SK-N-SH (cell line): ENCODE results near the gene MTMR1. TPM values are rescaled to one million over a fixed set of nuclear protein-coding genes. Genes with fewer than 3 reads are reported as not detected.

Experiments
- CTCF ChIA-PET: fragments of 300-600, 350-600 bp; formaldehyde crosslinking; extraction: SDS; loops from one replicate; lab custom pipeline; 2021; lab: Yijun Ruan, JAX
- POLR2A ChIA-PET: fragments of 350-600 bp; sonication (Branson Sonifier 250); formaldehyde crosslinking; extraction: SDS; loops from one replicate; lab custom pipeline; 2020; ENCODE audit warnings: antibody characterized with exemption, inconsistent platforms; lab: Yijun Ruan, JAX
- DNase-seq: peaks from one replicate; pipeline ENCODE4 v3.0.0; 2012
- H2AFZ ChIP-seq: fragments of 200-600 bp; sonication (generic); 2 replicates; pipeline ENCODE4 v1.8.1; 2016; ENCODE audit warnings: antibody characterized with exemption, mild to moderate bottlenecking, low read depth
- H3F3A ChIP-seq: fragments of 200-600 bp; sonication (generic); replicated peaks from 2 replicates; pipeline ENCODE3; 2016; ENCODE audit warnings: antibody characterized with exemption, mild to moderate bottlenecking; ENCODE audit not compliant: insufficient read depth
- H3K27ac ChIP-seq, 2 experiments: fragments of 200-500 bp in 1 of 2; fragments of 200-600 bp in 1 of 2; sonication (Bioruptor generic) in 1 of 2; sonication (generic), shearing (Covaris generic) in 1 of 2; 2 replicates each; pipeline versions ENCODE4 v1.5.1 to v1.6.1; 2014 to 2016; ENCODE audit warnings: low read depth in 2 of 2, inconsistent platforms in 1 of 2, low read length in 1 of 2, mild to moderate bottlenecking in 1 of 2, mixed read lengths in 1 of 2
- H3K27me3 ChIP-seq: fragments of 200-600 bp; sonication (generic), shearing (Covaris generic); 2 replicates; pipeline ENCODE4 v1.6.1; 2016; ENCODE audit warnings: mixed run types; ENCODE audit not compliant: insufficient read depth
- H3K36me3 ChIP-seq, 2 experiments: fragments of 200-500 bp in 1 of 2; fragments of 200-600 bp in 1 of 2; sonication (Bioruptor generic) in 1 of 2; sonication (generic) in 1 of 2; replicated peaks in 1 of 2; 2 replicates each; pipeline versions ENCODE3 to v1.5.1; 2014 to 2016; ENCODE audit warnings: low read length in 1 of 2, mild to moderate bottlenecking in 1 of 2; ENCODE audit not compliant: insufficient read depth in 2 of 2, control insufficient read depth in 1 of 2
- H3K4me1 ChIP-seq, 2 experiments: fragments of 200-500 bp in 1 of 2; fragments of 200-600 bp in 1 of 2; sonication (Bioruptor generic) in 1 of 2; sonication (generic), shearing (Covaris generic) in 1 of 2; 2 replicates each; pipeline versions ENCODE4 v1.5.1 to v1.6.1; 2014 to 2016; ENCODE audit warnings: low read depth in 1 of 2, low read length in 1 of 2, mixed run types in 1 of 2; ENCODE audit not compliant: insufficient read depth in 2 of 2, control insufficient read depth in 1 of 2
- H3K4me2 ChIP-seq: fragments of 200-600 bp; sonication (generic), shearing (Covaris generic); 2 replicates; pipeline ENCODE4 v1.6.1; 2017; ENCODE audit warnings: mixed run types
- H3K4me3 ChIP-seq, 2 experiments: fragments of 200-500 bp in 1 of 2; fragments of 200-600 bp in 1 of 2; sonication (Bioruptor generic) in 1 of 2; sonication (generic), shearing (Covaris generic) in 1 of 2; 2 replicates each; pipeline versions ENCODE4 v1.5.1 to v1.8.1; 2014 to 2016; ENCODE audit warnings: low read depth in 2 of 2, inconsistent platforms in 1 of 2, low read length in 1 of 2, mild to moderate bottlenecking in 1 of 2, mixed read lengths in 1 of 2, moderate library complexity in 1 of 2
- H3K79me2 ChIP-seq: fragments of 200-600 bp; sonication (generic); 2 replicates; pipeline ENCODE4 v1.8.1; 2017; ENCODE audit warnings: mild to moderate bottlenecking; ENCODE audit not compliant: insufficient read depth
- H3K9ac ChIP-seq: fragments of 200-600 bp; sonication (generic); 2 replicates; pipeline ENCODE4 v1.6.1; 2017; ENCODE audit warnings: mixed run types
- H3K9me2 ChIP-seq: fragments of 200-600 bp; sonication (generic); 2 replicates; pipeline ENCODE4 v1.6.1; 2017; ENCODE audit warnings: mixed run types
- H3K9me3 ChIP-seq: fragments of 200-600 bp; sonication (generic); 2 replicates; pipeline ENCODE4 v1.6.1; 2017; ENCODE audit warnings: mixed run types, mild to moderate bottlenecking, moderate library complexity
- H4K20me1 ChIP-seq: fragments of 200-600 bp; sonication (generic); 2 replicates; pipeline ENCODE4 v1.6.1; 2017; ENCODE audit warnings: mild to moderate bottlenecking, mixed run types; ENCODE audit not compliant: insufficient read depth
- CTCF ChIP-seq: fragments of 200-600 bp; sonication (generic); IDR thresholded peaks from 2 replicates; pipeline ENCODE4 v1.6.1; 2017; ENCODE audit warnings: antibody characterized with exemption, mild to moderate bottlenecking, moderate library complexity
- ELF1 ChIP-seq: IDR thresholded peaks from 2 replicates; pipeline ENCODE4 v1.4.0; 2012
- FOSL2 ChIP-seq: IDR thresholded peaks from 2 replicates; pipeline ENCODE4 v1.4.0; 2012; ENCODE audit warnings: low read depth, mild to moderate bottlenecking, moderate library complexity, borderline replicate concordance
- GABPA ChIP-seq: IDR thresholded peaks from 2 replicates; pipeline ENCODE4 v1.4.0; 2012; ENCODE audit warnings: low read depth, mild to moderate bottlenecking
- JUND ChIP-seq: IDR thresholded peaks from 2 replicates; pipeline ENCODE4 v1.4.0; 2012
- MXI1 ChIP-seq: IDR thresholded peaks from 2 replicates; pipeline ENCODE4 v1.6.1; 2012; ENCODE audit warnings: mild to moderate bottlenecking, low read depth, low read length, improper control_type of control experiment
- NRF1 ChIP-seq: IDR thresholded peaks from 2 replicates; pipeline ENCODE4 v1.6.1; 2012; ENCODE audit warnings: low read depth, mild to moderate bottlenecking, low read length
- RFX5 ChIP-seq: IDR thresholded peaks from 2 replicates; pipeline ENCODE4 v1.6.1; 2012; ENCODE audit warnings: mild to moderate bottlenecking, improper control_type of control experiment, low read length
- SMC3 ChIP-seq: IDR thresholded peaks from 2 replicates; pipeline ENCODE4 v1.6.1; 2012; ENCODE audit warnings: low read depth, low read length, improper control_type of control experiment
- YY1 ChIP-seq: IDR thresholded peaks from 2 replicates; pipeline ENCODE4 v1.4.0; 2012; ENCODE audit warnings: low read depth, mild to moderate bottlenecking
- WGBS: methylation state at CpG from one replicate; pipeline ENCODE4 v1.1.6; 2017; ENCODE audit warnings: low lambda C conversion rate; 5-methylcytosine and 5-hydroxymethylcytosine counted together
- polyA plus RNA-seq, 3 experiments: library from polyadenylated mRNA; depleted of rRNA; stranded (reverse); fragments of >200 nt; gene quantifications; 2 replicates each; pipeline ENCODE4 v1.2.3, GENCODE V29; 2012
- TF ChIP-seq, protein P1 (sequence below): fragments of 150-350 bp; IDR thresholded peaks from 2 replicates; pipeline ENCODE4 v1.6.1; 2017; ENCODE audit warnings: antibody characterized with exemption, low read length, low read depth, borderline replicate concordance
- TF ChIP-seq, protein P2 (sequence below): IDR thresholded peaks from 2 replicates; pipeline ENCODE4 v1.4.0; 2012; ENCODE audit warnings: low read depth, borderline replicate concordance

The MTMR1 gene
- polyA plus RNA-seq, 1 of the 3 experiments (the other 2 are of a cell fraction), result 17.0 TPM

DNA sequence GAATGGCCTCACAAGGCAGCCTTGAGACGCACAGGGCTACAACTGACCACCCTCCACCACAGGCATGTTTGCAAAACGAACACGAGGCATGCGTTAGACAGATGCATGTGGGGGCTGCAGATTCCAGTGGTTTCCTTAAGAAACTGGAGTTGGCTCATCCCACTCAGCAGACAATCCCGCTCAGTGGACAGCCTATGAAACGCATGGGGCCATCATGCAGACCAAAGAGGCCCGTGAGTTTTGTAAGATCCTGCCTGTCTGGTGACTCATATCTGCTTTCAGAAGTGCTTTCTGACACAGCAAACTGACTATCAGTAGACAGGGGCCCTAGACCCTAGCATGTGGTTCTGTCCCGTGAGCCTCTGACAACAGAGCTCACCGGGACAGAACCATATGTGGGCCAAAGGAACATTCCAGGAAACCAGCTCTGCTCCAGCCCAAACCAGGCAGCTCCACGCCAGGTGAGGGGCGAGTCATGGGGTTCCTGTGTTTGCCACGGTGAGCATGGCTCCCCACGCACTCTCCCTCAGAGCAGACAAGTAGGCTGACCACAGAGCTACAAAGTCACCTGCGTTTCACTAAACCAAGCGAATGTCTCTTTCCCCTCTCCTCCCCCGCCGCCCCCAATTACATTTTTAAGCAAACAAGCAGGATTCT is 74.4 kb downstream of the MTMR1 start:
- no peak overlapping the region for H3K4me2 ChIP-seq
- WGBS, result 47% methylated on average over 11 of the region's 17 CpGs
- H3K9me3 ChIP-seq, result no peaks in the 10 kb centered on the region
- POLR2A ChIA-PET, result no interaction called here
- H3K27me3 ChIP-seq, result peaks cover 13% of the 10 kb centered on the region; the same call in 1 of the 2 replicates
- DNase-seq, result no peak
- TF ChIP-seq SMC3 (no peak), FOSL2 (peak; percentile 7; the same call in 1 of the 2 replicates)
- H3K4me3 ChIP-seq, result no peak overlapping the region
- H3K27ac ChIP-seq, result no peak overlapping the region
- no peak overlapping the region for H2AFZ ChIP-seq
- H3K4me1 ChIP-seq, result no peaks in the 10 kb centered on the region; a peak in 1 of 4 replicates
- no peaks in the 10 kb centered on the region for H3K79me2 ChIP-seq
- no peaks in the 10 kb centered on the region for H4K20me1 ChIP-seq
- CTCF ChIA-PET, result interaction anchor here (0.9 to 14.7 kb wide), 3 partner anchors 10 to 314 kb away, joined by 5 to 219 read pairs (median 5); no protein-coding TSS in a partner anchor
- H3F3A ChIP-seq, result no peaks in the 10 kb centered on the region
- H3K9me2 ChIP-seq, result no peaks in the 10 kb centered on the region
- H3K36me3 ChIP-seq, result no peaks in the 10 kb centered on the region
- no peak overlapping the region for H3K9ac ChIP-seq

DNA sequence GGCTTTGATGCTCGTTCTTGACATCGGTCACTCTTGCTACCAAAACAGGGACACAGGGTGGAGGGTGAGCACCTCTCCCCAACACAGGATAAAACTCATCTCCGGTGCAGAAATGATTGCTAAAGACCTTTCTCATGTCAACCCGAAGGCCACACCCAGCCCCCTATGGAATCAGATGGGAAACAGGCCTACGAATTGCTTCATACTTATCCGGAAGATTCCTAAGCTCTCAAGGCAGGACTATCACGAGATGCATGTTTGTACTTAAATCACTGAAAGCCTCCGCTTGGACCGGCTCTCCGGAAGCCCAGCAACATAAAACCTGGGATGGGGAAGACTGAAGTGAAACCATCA is 74.9 kb downstream of the MTMR1 start:
- no peaks in the 10 kb centered on the region for H4K20me1 ChIP-seq
- no peak for DNase-seq
- no peaks in the 10 kb centered on the region for H3K9me3 ChIP-seq
- TF ChIP-seq ELF1, result no peak
- TF ChIP-seq MXI1, result no peak
- TF ChIP-seq, all 33 proteins: peak for 0
- Histone ChIP-seq H3K27me3 (peaks cover 13% of the 10 kb centered on the region; the same call in 1 of the 2 replicates), H3K79me2 (no peaks in the 10 kb centered on the region), H3K4me2 (no peak overlapping the region), H3K9me2 (no peaks in the 10 kb centered on the region), H3K4me1 (no peaks in the 10 kb centered on the region; a peak in 1 of 4 replicates), H3K4me3 (no peak overlapping the region), H3K36me3 (no peaks in the 10 kb centered on the region), H3K27ac (no peak overlapping the region), H3K9ac (no peak overlapping the region), H2AFZ (no peak overlapping the region), H3F3A (no peaks in the 10 kb centered on the region)
- ChIA-PET POLR2A (no interaction called here), CTCF (interaction anchor here (14.7 kb wide), 1 partner anchor 313 kb away, joined by 219 read pairs; no protein-coding TSS in a partner anchor)
- WGBS, result 47% methylated on average over 10 of the region's 10 CpGs

GRCh38 chrX:150768580-150769190 is 75.5 kb downstream of the MTMR1 start:
- no peak overlapping the region for H2AFZ ChIP-seq
- no peaks in the 10 kb centered on the region for H3K36me3 ChIP-seq
- no peak overlapping the region for H3K4me3 ChIP-seq
- H3K79me2 ChIP-seq, result no peaks in the 10 kb centered on the region
- H3K9ac ChIP-seq, result no peak overlapping the region
- no peaks in the 10 kb centered on the region for H3K9me3 ChIP-seq
- H3K4me2 ChIP-seq, result no peak overlapping the region
- peaks cover 13% of the 10 kb centered on the region; the same call in 1 of the 2 replicates for H3K27me3 ChIP-seq
- H4K20me1 ChIP-seq, result no peaks in the 10 kb centered on the region
- H3K27ac ChIP-seq, result no peak overlapping the region
- no peak for DNase-seq
- H3F3A ChIP-seq, result no peaks in the 10 kb centered on the region
- ChIA-PET POLR2A (no interaction called here), CTCF (interaction anchor here (14.7 kb wide), 1 partner anchor 313 kb away, joined by 219 read pairs; no protein-coding TSS in a partner anchor)
- no peaks in the 10 kb centered on the region; a peak in 1 of 4 replicates for H3K4me1 ChIP-seq
- 54% methylated on average over 14 of the region's 19 CpGs for WGBS
- no peaks in the 10 kb centered on the region for H3K9me2 ChIP-seq
- TF ChIP-seq ELF1, result no peak
- no peak for TF ChIP-seq YY1
- TF ChIP-seq, protein P1, sequence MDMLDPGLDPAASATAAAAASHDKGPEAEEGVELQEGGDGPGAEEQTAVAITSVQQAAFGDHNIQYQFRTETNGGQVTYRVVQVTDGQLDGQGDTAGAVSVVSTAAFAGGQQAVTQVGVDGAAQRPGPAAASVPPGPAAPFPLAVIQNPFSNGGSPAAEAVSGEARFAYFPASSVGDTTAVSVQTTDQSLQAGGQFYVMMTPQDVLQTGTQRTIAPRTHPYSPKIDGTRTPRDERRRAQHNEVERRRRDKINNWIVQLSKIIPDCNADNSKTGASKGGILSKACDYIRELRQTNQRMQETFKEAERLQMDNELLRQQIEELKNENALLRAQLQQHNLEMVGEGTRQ, result no peak
- TF ChIP-seq RFX5, result no peak
- no peak for TF ChIP-seq GABPA
- no peak for TF ChIP-seq NRF1
- TF ChIP-seq, protein P2, sequence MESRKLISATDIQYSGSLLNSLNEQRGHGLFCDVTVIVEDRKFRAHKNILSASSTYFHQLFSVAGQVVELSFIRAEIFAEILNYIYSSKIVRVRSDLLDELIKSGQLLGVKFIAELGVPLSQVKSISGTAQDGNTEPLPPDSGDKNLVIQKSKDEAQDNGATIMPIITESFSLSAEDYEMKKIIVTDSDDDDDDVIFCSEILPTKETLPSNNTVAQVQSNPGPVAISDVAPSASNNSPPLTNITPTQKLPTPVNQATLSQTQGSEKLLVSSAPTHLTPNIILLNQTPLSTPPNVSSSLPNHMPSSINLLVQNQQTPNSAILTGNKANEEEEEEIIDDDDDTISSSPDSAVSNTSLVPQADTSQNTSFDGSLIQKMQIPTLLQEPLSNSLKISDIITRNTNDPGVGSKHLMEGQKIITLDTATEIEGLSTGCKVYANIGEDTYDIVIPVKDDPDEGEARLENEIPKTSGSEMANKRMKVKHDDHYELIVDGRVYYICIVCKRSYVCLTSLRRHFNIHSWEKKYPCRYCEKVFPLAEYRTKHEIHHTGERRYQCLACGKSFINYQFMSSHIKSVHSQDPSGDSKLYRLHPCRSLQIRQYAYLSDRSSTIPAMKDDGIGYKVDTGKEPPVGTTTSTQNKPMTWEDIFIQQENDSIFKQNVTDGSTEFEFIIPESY, result no peak
- TF ChIP-seq JUND, result no peak
- TF ChIP-seq FOSL2, result no peak
- TF ChIP-seq CTCF, result no peak
